Hematopoietic multipotent progenitor cell treated with erythropoietin and hydrocortisone succinate and interleukin-3 and kit ligand, for 4 days (in vitro differentiated cells): Measurements from ENCODE around the gene GNPTG.
"Not testable (repeated sequence)": the region's sequence is repeated elsewhere in the genome, so short reads cannot be mapped to it uniquely, and the experiment has no call there.

Experiments
- DNase-seq: peaks from one replicate; pipeline ENCODE4 v3.0.0-alpha.2; 2015

Gene GNPTG

DNA sequence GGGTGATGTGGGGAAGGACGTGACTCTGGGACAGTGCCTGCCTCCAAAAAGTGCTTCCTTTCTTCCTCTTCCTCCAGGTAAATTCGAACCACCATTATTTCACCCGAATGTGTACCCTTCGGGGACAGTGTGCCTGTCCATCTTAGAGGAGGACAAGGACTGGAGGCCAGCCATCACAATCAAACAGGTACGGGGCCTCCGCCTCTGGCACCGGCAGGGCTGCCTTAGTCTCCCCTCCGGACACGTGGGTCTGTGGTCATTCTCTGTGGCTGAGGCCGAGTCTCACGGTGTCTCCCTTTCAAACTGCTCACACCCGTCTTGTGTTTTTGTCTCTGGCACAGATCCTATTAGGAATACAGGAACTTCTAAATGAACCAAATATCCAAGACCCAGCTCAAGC is 31.6 kb upstream of the GNPTG start:
- no peak for DNase-seq

DNA sequence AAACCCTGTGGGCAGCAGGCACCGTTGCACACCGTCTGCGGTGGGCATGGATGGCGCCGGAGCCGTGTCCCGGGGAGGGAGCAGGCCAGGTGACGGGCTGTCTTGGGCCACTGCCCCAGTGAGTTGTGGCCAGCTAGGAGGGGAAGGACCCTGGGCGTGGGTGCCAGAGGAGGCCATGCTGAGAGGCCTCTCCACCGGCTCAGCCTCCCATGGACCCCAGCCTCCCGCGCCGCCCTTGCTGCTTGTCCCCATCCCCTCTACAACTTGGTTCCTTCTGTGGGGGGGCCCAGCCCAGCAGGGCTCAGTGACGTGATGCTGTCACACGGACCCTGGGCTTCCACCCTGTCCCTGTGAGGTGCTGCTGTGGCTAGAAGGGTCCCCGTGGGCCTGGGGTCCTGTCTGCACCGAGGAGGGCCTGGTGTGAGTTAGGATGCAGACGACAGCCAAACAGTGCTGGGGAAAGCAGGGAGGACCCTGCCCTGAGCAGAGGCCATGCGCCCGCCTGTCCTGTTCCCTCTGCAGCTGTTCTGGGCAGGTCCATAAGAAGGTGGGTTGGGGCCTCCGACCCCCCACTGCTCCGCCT is 31.0 kb upstream of the GNPTG start:
- DNase-seq = no peak

DNA sequence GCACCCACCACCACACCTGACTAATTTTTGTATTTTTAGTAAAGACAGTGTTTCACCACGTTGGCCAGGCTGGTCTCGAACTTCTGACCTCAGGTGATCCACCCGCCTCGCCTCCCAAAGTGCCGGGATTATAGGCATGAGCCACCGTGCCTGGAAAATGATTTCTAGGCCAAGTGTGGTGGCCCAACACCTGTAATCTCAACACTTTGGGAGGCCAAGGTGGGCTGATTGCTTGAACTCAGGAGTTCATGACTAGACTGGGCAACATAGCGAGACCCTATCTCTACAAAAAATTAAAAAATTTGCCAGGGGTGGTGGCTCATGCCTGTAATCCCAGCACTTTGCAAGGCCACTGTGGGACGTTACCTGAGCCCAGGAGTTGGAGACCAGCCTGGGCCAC is 29.3 kb upstream of the GNPTG start:
- DNase-seq = no peak

DNA sequence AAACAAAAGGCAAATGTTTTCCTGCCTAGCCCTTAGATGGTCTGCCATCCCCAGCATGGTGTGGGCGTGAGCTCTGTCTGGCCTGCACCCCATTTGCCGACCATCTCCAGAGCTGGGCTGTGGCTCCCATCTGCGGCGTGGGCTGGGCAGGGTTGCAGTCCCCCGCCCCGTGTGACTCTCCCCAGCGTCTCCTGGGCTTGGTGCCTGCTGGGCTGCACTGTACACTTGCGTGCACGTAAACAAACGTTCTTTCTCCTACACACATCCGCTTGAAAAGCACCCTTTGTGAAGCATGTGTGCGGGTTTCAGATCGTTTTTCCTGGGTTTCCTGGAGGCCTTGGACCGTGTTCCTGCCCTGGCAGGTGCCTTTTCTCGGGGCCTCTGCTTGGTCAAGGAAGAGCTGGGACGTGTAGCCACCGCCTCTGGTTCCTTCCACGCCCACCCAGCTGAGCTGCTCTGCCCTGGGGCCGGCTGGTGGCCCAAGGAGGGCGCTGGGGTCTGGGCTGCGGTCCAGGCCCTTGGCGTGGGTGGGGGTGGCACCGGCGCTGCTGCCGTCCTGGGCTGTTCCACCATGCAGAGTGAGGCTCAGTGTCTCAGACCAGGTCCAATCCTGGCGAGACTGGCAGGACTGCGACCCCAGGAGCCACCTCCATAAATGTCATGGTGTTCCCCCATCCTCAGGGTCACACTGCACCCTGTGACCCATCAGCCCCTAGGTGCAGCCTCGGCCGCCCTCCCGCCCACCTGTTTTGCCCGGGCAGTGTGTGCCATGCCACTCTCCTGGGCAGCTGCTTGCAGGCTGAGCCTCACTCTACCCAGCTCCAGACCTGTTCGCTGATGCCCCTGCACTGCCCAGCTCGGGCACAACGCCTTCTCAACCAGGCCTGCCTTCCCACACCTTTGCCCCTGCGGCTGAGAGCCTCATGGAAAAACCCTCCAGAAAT is 28.2 kb upstream of the GNPTG start:
- no peak for DNase-seq

DNA sequence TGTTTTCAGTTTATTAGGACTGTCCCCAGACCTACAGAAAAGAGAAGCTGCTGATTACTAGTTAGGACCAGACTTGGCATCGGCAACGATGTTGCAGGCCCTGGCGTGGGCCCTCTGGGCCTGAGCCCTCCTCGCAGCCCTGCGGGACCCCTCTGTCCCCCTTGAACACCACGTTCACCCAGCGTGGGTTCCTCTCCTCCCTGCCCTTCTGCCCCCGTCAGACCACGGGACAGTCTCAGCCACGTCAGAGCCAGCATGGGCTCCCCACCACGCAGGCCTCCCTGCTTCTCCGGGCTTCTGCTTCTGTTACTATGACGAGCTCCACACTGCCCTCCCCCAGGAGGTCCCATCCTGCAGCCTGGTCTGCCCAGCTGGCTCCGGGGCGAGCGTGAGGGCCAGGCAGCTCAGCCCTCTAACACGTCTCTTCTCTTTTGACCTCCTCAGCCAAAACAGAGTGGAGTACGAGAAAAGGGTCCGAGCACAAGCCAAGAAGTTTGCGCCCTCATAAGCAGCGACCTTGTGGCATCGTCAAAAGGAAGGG is 27.4 kb upstream of the GNPTG start:
- no peak for DNase-seq

DNA sequence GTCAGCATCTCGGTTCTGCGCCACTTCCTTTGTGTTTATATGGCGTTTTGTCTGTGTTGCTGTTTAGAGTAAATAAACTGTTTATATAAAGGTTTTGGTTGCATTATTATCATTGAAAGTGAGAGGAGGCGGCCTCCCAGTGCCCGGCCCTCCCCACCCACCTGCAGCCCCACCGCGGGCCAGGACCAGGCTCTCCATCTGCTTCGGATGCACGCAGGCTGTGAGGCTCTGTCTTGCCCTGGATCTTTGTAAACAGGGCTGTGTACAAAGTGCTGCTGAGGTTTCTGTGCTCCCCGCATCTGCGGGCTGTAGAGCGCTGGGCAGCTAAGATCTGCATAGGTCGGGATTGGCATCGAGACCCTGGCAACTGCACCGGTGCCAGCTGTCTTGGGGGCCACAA is 26.5 kb upstream of the GNPTG start:
- DNase-seq = no peak

DNA sequence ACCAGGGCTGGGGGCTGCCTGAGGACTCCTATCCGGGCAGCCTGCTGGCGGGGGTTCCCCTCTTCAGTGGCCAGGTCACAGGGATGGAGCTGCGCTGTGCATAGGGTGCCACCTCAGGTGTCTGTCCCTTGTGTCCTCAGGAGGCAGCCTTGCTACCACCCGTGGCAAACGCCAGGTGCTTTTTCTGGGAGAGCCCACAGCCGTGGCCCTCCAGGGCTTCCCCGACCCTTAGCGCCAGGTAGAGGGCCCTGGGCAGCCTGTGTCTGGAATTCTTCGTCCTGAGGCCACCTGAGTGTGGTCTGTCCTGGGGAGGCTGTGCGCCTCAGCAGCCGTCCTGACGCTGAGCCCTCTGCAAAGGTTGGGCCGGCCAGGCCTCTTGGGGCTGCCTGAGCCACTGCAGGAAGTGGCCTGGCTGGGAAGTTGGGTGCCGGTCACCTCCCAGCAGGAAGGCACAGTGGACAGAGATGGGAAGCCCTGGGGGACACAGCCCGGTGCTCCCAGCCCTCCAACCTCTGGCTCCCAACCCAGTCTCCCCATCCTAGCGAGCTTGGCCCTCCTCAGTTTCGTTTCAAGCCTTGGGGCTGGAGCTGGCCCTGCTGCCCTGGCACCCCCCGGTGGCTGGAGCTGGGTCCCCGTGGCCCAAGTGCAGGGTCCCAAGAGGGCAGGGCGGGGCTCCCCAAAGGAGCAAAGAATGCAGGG is 25.9 kb upstream of the GNPTG start:
- no peak for DNase-seq

DNA sequence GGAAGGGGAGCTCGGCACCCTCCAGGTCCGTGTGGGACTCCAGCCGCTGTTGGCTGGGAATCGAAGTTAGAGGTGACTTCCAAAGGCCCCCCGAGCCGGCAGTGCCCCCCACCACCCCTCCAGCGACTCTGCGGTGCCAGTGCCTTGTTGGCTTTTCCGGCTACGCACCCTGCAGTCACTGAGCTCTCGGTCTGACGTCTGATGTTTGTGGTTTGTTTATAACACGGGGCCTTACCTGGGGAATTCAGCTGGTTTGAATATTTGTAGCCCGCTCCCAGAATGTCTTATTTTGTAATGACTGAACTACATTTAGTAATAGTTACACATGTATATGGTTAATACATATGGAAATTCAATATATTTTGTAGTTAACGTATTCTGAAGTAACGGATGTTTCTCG is 25.3 kb upstream of the GNPTG start:
- no peak for DNase-seq

DNA sequence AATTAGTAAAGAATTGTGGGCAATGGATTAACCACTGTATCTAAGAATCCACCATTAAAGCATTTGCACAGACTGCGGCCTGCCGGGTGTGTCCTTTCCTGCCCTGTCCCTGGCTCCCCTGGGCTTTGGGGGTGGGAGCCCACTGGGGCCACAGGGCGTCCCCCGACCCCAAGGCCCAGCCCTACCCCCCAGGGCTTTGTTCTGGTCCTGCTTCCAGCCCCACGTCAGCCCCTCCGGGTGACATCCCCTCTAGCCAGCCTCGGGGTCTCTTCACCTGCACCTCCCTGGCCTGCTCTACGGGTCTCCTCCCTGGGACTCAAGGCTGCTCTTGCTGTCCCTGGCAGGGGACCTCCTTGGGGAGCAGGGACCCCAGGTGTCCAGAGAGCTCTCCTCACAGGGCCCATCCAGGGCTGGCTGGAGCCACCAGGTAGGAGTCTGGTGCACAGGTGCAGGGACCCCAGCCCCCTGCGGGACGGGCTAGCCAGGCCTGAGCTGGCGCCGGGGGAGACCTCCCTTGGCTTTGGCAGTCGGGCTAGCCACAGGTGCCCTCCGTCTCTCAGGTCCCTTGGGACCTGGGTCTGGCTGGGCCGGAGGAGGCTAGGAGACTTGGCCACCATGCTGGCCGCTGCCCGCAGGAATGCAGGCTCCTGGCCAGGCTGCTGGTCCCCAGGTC is 24.6 kb upstream of the GNPTG start:
- DNase-seq = no peak

DNA sequence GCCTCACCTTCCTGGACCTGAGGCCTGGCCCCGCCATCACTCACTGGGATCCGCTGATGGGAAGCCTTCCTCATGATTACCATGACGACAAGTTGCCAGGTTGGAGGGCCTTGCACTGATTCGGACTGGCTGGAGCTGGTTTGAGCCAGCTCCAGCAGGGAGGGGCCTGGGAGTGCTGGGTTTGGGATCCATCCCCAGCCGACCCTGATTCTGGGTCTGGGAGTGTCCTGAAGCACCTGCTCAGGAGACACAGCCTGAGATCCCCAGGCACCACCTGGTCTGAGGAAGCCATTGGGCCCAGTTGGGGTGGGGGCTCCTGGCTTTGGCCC is 24.1 kb upstream of the GNPTG start:
- DNase-seq = no peak

DNA sequence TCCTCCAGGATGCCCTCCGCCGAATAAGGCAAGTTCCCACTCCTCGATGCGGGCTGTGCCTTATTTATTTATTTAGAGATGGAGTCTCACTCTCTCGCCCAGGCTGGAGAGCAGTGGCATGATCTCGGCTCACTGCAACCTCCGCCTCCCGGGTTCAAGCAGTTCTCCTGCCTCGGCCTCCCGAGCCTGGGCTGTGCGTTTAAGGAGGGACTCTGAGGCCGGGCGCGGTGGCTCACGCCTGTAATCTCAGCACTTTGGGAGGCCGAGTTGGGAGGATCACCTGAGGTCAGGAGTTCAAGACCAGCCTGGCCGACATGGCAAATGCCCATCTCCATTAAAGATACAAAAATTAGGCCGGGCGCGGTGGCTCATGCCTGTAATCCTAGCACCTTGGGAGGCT is 23.6 kb upstream of the GNPTG start:
- DNase-seq = not testable (repeated sequence)

DNA sequence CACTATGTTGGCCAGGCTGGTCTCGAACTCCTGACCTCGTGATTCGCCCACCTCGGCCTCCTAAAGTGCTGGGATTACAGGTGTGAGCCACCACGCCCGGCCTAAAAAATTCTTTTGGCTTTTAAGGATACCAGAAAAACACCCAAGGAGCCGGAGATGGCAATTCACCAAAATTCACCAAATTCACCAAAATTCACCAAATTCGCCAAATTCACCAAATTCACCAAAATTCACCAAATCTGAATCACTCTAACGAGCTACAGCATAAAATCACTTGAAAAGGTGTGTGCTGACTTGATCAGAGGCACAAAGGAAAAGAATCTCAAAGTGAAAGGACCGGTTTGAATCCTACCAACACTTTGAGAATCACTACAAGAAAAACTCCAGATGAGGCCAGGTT is 22.8 kb upstream of the GNPTG start:
- DNase-seq = not testable (repeated sequence)

DNA sequence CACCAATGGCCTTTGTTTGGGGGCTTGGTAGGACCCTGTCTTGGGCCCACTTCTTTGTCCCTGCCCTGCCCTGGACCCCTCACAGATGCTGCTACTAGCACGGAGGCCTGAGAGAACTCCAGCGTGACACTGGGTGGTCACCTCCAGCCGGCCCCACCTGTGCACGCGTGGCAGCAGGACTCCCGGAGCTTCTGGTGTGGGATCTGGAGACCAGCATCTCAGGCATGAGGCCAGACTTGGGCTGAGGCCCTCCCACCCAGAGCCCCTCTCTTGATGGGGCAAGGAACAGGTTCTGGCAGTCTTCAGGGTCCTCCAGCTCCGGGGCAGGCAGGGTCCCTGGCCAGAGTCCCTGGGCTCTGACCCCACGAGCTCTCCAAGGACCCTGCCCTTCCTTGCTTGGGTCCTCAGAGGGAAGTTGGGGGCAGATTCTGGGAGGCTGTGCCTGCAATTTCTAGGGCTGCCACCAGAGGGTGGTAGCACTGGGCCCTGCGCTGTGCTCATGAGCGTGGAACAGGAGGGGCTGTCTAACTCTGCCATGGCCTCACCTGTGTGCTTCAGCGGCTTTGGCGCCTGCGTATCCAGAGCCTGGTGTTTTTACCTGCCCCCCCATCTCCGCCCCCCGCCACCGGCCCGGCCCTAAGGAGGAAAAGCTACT is 21.3 kb upstream of the GNPTG start:
- DNase-seq = no peak

DNA sequence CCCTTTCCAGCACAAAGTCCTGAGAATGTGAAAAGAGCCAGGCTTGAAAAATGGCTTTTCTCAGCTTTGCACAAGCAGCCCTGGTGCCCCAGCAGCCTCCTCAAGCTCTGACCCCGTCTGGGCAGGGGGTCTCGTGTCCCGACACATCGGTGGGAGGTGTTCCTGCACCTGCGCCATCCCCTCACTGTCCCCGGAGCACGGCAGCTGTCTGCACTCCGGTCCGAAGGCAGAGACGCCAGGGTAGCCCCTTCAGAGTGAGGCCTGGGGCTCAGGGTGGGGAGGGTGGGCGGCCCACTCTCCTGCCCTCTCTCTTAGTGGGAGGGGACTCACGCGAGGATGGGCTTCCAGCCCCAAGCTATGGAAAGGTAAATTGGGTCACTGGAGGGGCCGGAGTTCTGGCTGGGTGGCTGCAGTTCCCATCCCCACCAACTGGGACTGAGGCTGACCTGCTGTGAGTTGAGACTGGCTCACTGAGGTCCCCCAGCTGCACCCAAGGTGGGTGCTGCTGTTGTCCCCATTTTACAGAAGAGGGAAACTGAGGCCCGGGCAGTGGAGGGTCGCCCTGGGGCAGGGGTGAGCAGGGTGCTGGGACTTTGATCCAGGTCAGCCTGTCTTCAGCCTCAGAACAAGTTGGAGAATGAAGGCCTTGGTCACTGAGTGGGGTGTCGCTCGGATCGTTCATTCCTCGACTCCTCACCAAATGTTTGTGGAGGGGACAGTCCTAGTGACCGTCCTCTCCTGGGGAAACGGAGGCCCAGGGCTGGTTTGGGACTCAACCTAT is 20.6 kb upstream of the GNPTG start:
- DNase-seq = no peak

DNA sequence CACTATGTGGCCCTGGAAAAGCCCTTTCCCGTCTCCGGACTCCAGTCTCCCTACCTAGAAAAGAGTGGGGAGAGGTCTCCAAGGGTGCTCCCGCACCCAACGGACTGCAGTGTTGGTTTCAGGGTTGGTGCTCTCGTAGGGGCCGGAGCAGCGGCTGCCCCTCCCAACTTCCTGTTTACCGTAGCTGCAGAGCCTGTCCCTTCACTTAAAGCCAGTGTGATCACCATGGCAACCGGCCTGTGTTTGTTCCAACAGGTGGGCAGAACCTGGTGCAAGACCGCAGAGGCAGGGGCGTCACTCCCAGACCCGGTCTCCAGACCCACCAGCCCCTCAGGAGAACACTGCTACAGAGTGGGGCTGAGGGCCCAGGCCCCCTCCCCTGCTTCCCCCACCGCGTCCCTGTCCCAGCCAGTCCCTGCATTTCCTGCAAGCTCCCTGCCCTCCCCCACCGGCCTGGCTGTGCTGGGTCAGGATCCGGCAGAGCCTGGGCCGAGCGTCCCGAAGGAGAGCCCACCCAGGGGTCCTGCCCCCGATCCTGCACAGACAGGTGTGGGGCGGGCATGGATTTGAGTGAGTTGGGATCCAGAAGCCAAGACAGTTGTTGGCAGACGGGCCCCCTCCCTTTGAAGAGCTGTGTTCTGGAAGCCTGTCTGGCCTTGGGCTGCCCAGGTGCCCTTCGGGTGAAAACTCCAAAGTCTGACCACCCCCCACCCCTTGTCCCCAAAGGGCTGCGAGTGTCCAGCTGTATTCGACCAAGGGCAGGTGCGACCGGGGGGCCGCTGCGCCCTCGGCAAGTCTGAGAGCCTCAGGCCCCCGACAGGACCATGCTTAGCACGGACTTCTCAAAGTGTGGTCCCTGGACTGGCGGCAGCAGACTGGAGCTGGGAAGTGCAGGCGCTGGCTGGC is 19.8 kb upstream of the GNPTG start:
- DNase-seq = peak; percentile 77

DNA sequence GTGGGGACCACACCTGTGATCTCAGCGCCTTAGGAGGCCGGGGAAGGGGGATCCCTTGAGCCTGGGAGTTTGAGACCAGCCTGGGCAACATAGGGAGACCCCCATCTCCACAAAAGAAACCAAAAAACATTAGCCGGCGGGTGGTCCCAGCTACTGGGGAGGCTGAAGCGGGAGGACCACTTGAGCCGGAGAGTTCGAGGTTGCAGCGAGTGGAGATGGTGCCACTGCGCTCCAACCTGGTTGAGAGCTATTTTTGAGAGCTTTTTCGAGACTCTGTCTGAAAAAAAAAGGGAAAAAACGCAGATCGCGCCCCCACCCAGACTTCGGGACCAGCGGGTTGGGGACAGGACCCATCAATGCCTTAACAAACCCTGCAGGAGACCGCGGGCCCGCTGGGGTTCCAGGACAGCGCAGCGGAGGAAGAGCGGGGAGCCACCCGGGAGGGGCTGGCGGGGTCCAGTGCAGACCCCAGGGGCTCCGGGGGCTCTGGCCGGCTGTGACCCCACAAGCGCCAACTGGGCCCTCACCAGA is 19.0 kb upstream of the GNPTG start:
- DNase-seq = no peak

DNA sequence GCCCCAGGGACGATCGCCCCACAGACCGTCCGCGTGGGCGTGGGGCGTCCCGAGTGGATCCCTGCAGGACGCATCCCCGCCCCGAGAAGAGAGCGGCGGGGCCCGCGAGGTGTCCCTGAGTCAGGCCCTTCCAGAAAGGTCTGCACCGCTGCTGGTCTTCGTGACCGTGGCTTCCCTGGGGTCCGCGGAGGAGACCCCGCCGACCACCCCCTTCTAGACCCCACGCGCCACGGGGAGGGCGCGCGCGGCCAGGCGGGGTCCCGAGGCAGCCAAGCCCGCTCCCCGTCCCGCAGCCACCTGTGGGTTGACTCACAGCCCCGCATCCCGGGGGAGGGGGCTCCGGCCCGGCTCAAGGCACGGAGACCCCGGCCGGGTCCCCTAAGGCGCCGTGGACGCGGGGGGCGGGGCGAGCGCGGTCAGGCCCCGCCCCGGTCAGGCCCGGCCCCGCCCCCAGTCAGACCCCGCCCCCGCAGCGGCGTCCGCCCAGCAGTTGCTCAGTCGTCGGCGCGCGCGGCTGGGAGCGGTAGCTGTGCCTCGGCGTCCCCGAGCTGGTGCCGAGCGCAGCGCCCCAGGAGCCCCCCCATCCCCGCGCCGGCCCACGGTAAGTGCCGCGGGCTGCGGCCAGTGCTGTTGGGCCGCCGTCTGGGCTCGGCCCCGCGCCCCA is 18.4 kb upstream of the GNPTG start, which contains the start of gene BAIAP3:
Gene BAIAP3 (plus strand): TSS at position 497 of the 664 bp plus-strand sequence. CDS start 4,905 bp downstream, outside the sequence.
- DNase-seq = peak; percentile 71

DNA sequence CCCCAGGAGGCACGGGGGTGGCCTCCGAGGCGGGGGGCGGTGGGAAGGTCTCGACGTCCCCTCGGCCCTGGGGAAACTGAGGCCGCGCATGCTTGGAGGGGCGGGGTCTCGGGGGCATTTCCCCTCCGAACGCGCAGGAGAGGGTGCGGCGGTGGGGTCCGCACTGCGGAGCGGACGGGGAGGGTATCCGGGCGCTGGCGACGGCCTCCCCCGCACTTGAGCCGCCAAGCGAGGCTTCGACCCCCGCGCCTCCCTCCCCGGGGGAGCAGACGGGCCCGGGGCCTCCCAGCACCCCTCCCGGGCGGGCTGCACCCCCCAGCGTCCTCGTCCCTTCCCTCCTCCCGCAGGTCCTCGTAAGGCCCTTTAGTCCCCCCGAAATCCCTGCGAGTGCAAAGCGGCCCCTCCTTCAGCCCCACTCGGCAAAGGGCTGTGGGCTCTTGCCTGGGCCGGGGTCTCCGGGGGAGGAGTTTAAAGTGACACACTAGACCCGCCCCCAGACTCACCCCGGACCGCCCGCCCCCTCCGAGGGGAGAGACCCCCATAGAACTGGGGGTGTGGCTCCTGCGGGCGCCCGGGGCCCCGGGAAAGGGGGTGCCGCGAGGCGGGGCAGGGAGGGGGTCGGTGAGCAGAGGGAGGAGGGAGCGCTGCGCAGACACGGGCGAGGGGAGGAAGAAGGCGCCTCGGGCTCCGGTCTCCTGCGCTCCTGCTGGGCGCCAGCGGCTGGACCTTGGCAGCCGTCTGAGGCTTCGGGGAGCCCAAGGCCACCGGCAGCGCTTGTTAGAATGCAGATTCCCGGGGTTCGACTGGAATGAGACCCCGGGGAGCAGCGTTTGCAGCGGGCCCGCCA is 17.7 kb upstream of the GNPTG start:
- no peak for DNase-seq

DNA sequence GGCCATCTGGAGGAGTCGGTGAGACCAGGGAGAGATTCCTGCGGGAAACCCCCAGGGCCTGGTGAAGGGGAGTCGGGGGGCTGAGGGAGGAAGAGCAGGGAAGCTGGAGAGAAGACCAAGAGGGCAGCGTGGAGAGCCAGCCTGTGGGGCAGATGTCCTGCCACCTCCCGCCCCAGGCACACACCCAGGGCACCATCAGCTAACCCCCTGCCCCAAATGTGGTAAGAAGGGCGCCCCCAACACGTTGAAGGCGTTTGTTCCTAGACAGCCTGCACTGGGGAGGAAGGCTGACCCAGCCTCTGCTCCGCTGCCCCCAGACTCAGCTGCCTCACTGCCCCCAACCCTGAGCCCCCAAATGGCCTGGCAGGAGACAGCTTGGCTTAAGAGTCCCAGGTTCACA is 17.0 kb upstream of the GNPTG start:
- DNase-seq = no peak
